ENCODE data around the gene SERPING1. TPM values are rescaled to one million over a fixed set of nuclear protein-coding genes. Genes with fewer than 3 reads are reported as not detected.
A peak's percentile ranks its signal among the peaks of the same experiment; 100 is the strongest.

Gene SERPING1
- polyA plus RNA-seq (2013, experiment 1 of 2; ENCODE audit: insufficient read length): 73.2 TPM
- polyA plus RNA-seq (2013, experiment 2 of 2; ENCODE audit: insufficient read length): 80.2 TPM

DNA sequence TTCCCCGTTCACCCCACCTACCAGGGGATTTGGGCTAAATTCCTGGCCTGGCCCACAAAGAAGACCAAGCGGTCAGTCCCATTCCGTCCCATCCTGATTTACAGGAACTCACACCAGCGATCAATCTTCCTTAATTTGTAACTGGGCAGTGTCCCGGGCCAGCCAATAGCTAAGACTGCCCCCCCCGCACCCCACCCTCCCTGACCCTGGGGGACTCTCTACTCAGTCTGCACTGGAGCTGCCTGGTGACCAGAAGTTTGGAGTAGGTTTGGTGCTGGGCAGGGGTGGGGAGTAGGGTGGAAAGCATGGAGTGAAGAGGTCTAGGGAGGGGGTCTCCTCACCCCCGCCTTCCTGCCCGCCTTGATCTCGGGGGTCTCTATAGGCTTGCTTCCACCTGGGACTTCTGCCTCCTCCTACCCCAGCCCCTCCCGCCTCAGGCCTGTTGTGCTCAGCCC lies at the start of gene SERPING1:
Gene SERPING1 (plus strand): TSS at position 225 of the 455 bp plus-strand sequence. CDS start 586 bp downstream, outside the sequence.
- peak; percentile 2 for DNase-seq

DNA sequence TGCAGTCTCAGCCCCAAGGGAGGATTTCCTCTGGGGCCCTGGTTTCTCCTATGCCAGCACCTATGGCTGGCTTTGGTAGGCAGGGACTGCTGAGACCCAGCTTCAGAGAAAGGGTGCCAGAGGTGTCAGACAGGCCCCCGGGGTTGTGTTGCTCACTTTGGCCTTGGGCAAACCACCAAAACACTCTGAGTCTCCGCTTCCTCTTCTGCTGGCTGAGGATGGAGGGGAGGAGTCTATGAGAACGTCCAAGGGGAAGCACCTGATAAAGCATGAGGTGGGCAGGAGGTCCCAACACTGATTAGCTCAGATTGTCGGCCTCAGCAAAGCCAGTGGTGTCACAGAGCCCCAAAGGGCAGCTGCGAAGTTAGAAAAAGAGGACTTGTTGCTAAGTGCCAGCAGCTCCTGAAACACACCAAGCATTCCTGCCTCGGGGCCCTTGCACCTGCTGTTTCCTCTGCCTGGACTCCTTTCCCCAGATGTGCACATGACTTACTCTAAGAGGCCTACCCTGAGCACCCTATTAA lies 49.6 kb upstream of the SERPING1 start:
- DNase-seq: no peak

GRCh38 chr11:57549983-57550382 lies 47.5 kb upstream of the SERPING1 start:
- no peak for DNase-seq

- DNase-seq: no peak
These were observed 45.5 kb upstream of the SERPING1 start for GRCh38 chr11:57551941-57552340.

DNA sequence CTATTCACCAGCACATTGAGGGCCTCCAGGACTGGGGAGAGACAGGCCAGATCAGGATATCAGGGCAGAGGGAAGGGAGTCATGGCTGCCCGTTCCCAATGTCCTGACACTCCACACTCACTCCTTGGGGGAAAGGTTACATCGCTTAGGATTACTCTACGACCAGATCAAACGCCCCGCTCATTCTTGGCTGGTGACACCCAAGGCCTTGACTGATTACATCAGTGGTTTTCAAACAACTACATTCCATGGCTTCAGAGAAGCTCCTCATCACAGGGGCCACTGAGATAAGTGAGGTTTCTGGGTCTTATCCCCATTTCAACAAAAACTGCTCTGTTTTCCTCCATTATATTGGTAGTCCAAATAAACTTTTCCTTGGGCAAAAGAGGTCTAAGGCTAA lies 45.0 kb upstream of the SERPING1 start:
- no peak for DNase-seq

GRCh38 chr11:57555393-57555792 lies 42.1 kb upstream of the SERPING1 start:
- DNase-seq: no peak

DNA sequence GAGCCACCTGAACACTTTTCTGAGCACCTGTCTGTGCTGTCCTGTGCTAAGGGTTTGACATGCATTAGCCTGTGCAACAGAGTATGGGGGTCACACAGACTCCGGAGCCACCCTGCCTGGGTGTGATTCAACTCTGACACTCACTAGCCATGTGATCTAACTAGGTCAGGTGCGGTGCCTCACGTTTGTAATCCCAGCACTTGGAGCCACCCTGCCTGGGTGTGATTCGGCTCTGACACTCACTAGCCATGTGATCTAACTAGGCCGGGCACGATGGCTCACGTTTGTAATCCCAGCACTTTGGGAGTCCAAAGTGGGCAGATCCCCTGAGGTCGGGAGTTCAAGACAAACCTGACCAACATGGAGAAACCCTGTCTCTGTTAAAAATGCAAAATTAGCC lies 41.4 kb upstream of the SERPING1 start:
- DNase-seq: no peak

DNA sequence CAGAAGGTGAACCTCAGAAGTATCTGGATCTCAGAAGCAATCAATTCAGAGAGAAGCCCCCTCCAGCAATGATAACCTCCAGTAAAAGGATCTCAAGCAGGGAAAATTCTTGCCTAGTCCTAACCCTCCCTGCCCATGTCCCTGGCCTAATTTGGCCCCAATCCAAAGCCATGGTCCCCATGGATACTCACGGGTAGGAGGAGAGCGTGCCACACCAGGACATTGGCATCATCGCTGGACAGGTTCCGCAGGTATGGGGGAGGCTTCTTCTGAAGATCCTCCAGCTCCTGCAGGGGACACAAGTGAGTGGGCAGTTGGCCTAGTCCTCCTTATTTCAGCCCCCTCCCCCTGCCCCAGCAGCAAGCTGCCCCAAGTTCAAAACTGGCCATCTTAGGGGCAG lies 37.3 kb upstream of the SERPING1 start:
- DNase-seq: no peak

- no peak for DNase-seq
These were observed 34.9 kb upstream of the SERPING1 start for GRCh38 chr11:57562596-57562995.

GRCh38 chr11:57566005-57566904 lies 31.2 kb upstream of the SERPING1 start:
- peak; percentile 6 for DNase-seq

GRCh38 chr11:57566905-57567514 lies 30.5 kb upstream of the SERPING1 start:
- no peak for DNase-seq

DNA sequence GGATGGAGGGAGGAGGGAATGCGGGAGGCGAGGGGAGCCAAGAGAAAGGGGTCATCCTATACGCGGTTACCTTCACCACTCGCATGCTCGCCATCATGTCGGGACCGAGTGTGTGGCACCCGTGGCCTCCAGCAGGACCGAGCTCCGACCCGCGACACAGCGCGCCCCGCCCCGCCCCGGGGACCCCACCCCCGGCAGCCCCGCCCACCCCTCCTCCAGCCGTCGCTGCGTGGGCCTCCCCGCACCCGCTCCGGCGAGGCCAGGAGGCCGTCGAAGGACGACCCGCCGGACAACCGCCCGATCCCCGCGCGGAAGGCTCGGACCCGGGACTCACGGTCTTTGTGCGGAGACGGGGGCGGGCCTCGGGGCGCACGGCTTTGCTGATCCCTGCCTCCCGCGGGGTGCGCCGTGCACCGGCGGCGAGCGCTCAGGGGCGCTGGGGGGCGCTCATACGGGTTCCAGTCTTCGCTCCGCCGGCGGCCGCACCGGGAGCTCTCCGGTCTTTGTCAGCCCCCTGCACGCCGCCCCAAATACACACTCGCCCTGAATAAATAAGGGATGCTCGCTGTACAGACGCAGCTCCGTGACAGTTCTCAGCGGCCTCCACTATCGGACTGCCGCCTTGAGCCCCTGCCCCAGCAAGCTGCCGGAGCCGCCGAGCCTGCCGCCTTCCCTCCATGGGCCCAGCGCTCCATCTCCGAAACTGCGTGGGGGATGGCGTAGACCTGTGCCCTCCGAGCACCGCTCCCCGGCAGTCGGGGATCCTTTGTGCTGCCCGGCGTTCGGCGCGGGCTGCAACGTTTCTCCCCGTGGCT lies 29.8 kb upstream of the SERPING1 start, which contains the start of gene UBE2L6:
Gene UBE2L6 (minus strand): TSS at position 158 of the 815 bp plus-strand sequence. CDS start 61 bp downstream, at position 97.
- peak; percentile 71 for DNase-seq

- DNase-seq: no peak
These were observed 29.1 kb upstream of the SERPING1 start for GRCh38 chr11:57568330-57568766.

DNA sequence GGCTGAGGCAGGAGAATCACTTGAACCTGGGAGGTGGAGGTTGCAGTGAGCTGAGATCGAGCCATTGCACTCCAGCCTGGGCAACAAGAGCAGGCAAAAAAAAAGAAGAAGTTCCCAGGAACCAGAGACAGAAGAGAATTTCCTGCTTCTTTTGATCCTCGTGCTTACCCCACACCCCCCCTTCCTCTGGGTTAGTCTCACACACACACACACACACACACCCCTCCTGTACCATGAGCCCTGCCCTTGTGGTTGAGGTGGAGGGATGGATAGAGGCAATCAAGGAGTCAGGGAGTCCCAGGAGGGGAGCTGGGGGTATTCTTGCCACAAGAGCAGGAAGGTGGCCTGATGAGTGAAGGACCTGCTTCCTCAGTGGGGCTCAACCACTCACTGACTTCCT lies 25.9 kb upstream of the SERPING1 start:
- DNase-seq: no peak

GRCh38 chr11:57574061-57574460 lies 23.4 kb upstream of the SERPING1 start:
- DNase-seq: no peak

- DNase-seq: no peak
These were observed 13.1 kb upstream of the SERPING1 start for GRCh38 chr11:57584341-57584740.

DNA sequence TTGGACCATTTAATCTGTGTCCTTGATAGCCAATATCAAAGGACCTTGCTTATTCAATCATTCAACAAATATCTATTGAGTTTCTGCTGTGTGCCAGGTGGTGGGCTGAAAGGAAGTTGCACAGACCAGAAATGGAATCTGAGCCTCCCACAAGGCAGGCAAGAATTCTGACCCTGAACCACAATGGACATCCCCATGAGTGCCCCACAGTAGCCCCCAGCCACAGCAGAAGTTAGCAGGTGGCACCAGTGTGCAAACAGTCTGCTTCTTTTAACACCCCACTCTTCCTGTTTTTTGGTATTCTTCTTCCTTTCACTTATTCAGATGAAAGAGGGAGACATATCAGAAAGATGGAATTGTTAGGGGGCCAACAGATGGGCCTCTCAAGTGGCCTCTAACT lies 12.2 kb upstream of the SERPING1 start:
- no peak for DNase-seq

DNA sequence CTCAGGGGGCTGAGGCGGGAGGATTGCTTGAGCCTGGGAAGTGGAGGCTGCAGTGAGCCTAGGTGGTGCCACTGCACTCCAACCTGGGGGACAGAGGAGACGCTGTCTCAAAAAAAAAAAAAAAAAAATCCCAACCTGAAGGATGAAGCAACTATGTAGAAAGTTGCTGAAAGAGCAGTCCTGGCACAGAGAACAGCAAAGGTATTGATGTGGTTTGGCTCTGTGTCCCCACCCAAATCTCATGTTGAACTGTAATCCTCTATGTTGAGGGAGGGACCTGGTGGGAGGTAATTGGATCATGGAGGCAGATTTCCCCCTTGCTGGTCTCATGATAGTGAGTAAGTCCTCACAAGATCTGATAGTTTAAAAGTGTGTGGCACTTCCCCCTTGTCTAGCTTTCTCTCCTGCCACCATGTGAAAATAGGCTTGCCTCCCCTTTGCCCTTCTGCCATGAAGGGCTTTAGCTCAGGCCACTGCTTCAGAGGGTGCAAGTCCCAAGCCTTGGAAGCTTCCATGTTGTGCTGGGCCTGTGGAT lies 10.7 kb upstream of the SERPING1 start:
- no peak for DNase-seq

DNA sequence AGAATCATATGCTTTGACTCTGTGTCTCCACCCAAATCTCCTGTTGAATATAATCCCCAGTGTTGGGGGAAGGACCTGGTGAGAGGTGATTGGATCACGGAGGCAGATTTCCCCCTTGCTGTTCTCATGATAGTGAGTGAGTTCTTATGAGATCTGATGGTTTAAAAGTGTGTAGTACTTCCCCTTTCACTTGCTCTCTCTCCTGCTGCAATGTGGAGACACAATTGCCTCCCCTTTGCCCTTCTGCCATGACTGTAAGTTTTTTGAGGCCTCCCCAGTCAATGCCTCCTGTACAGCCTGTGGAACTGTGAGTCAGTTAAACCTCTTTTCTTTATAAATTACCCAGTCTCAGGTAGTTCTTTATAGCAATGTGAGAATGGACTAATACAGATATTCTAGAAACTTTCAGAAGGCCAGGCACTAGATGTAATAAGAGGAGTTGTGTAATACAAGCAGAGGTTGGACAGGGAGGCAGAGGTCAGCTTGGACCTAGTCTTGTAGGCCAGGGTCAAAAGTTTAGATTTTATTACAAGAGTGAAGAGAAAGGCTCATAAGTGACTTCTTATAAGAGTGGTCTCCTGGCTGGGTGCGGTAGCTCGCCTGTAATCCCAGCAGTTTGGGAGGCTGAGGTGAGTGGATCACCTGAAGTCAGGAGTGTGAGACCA lies 9.3 kb upstream of the SERPING1 start:
- no peak for DNase-seq

- no peak for DNase-seq
These were observed 1.1 kb upstream of the SERPING1 start for GRCh38 chr11:57596266-57596885.

Data from fibroblast of skin of scalp (primary cell).